Measurements from ENCODE around the gene URI1. TPM values are rescaled to one million over a fixed set of nuclear protein-coding genes. Genes with fewer than 3 reads are reported as not detected.

The URI1 gene
- total RNA-seq, 4 donors from 2014 or later = 59.1 to 125 (median 67.6) TPM

DNA sequence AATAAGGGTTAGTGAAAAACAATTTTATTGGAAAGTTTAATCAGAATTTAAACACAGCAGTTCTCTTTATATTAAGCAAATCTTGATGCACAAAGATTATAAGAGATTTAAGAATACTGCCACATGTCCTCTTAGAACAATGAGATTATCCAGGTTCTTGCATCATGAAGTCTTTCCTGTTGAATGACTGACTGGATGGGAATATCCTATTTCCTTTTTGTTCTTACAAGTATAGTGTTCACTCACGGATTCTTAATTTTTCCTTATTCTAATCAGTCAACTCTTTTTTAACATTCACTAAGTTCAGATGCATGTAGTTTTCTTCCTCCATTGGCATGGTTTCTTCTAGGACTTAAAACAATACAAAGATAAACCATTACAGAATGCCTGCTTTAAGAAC is 10.1 kb downstream of the URI1 start:
- no peaks in the 10 kb centered on the region for H3K36me3 ChIP-seq
- DNase-seq = no peak
- intact Hi-C loops (cut with DNase I; ENCODE audit: low total_unique reads) = no loop called here
- TF ChIP-seq POLR2A (IDR thresholded peaks at IDR 0.05) = no peak
- TF ChIP-seq, protein P1, sequence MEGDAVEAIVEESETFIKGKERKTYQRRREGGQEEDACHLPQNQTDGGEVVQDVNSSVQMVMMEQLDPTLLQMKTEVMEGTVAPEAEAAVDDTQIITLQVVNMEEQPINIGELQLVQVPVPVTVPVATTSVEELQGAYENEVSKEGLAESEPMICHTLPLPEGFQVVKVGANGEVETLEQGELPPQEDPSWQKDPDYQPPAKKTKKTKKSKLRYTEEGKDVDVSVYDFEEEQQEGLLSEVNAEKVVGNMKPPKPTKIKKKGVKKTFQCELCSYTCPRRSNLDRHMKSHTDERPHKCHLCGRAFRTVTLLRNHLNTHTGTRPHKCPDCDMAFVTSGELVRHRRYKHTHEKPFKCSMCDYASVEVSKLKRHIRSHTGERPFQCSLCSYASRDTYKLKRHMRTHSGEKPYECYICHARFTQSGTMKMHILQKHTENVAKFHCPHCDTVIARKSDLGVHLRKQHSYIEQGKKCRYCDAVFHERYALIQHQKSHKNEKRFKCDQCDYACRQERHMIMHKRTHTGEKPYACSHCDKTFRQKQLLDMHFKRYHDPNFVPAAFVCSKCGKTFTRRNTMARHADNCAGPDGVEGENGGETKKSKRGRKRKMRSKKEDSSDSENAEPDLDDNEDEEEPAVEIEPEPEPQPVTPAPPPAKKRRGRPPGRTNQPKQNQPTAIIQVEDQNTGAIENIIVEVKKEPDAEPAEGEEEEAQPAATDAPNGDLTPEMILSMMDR (IDR thresholded peaks at IDR 0.05) = no peak
- no peaks in the 10 kb centered on the region for H3K4me1 ChIP-seq
- H3K27me3 ChIP-seq = no peaks in the 10 kb centered on the region
- H3K4me3 ChIP-seq = no peak overlapping the region
- no peaks in the 10 kb centered on the region for H3K9me3 ChIP-seq
- no peak overlapping the region for H3K27ac ChIP-seq

DNA sequence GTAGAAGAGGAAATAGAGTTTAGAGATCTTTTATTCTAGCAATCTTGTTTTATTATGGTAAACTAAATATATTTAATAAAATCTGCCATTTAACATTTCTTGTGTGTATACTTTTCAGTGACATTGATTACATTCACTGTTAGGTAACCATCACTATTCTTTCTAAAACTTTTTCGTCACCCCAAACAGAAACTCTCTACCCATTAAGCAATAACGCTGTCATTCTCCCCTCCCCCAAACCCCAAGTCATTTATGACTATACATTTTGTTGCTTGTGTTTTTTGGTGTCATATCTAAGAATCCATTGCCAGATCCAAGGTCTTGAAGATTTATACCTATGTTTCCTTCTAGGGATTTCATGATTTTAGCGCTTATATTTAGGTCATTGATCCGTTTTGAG is 10.6 kb downstream of the URI1 start:
- no peak for DNase-seq
- TF ChIP-seq, protein P1 (IDR thresholded peaks at IDR 0.05) = no peak
- no peak for TF ChIP-seq POLR2A (IDR thresholded peaks at IDR 0.05)
- H3K9me3 ChIP-seq = no peaks in the 10 kb centered on the region
- no peaks in the 10 kb centered on the region for H3K4me1 ChIP-seq
- H3K36me3 ChIP-seq = no peaks in the 10 kb centered on the region
- no peaks in the 10 kb centered on the region for H3K27me3 ChIP-seq
- no peak overlapping the region for H3K4me3 ChIP-seq
- intact Hi-C loops (cut with DNase I; ENCODE audit: low total_unique reads) = no loop called here
- H3K27ac ChIP-seq = no peak overlapping the region

DNA sequence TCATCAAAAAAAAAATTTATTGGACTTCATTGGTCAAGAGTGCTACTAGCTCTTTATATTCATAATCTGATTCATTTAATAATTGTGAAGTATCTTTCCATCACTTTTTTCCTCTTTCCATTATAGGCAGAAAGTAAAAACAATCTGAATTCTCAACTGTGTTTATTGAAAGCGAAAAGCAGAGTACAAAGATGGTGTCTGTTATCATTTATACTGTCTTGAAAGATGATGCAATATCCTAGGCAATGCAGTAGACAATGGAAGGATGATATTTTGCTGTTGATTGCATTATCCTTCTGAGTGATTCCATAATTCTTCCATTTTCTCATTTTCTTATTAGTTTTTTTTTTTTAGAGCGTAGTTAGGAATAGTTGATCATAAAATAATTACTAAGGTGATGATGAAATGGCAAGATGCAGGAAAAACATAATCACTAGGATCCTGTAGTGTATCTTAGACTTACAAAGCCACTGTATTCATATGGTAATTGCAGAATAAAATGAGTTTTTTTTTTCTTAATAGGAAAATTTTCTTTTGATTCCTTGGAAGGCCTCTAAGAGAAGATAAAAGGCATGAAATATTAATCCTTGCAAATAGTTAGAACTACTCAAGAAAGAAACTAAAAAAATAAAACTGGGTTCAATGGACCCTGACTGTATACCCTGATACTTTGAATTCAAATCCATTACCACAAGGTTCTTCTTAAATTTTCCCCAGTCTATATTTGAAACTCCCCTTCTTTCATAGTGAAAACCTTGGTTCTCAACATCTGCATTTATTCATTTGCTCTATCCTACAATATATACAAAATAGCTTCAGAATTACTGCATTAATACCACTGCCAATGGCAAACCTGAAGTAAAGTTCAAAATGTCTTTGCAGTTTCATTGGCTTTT is 11.6 kb downstream of the URI1 start:
- no peak for TF ChIP-seq POLR2A (IDR thresholded peaks at IDR 0.05)
- TF ChIP-seq, protein P1 (IDR thresholded peaks at IDR 0.05) = no peak
- H3K4me3 ChIP-seq = no peak overlapping the region
- H3K27ac ChIP-seq = no peak overlapping the region
- H3K9me3 ChIP-seq = no peaks in the 10 kb centered on the region
- no peak for DNase-seq
- intact Hi-C loops (cut with DNase I; ENCODE audit: low total_unique reads) = no loop called here
- no peaks in the 10 kb centered on the region for H3K27me3 ChIP-seq
- H3K36me3 ChIP-seq = no peaks in the 10 kb centered on the region
- no peaks in the 10 kb centered on the region for H3K4me1 ChIP-seq

DNA sequence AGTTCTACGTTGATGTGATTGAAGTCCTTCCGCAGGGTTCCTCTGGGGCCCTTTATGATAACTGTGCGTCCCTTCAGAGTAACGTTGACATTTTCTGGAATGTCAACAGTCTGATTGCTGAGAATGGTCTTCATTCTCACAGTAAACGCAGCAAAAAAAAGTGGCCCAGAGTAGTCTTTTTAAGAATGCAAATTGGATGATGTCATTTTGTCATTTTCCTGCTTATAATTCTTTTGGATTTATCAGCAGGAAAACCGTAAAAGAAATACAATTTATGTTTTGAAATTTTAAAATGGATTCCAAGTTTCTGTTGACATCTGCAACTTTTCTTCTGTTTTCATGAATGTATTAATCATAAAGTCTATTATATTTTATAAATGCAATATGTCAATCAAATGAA is 14.8 kb downstream of the URI1 start:
- Histone ChIP-seq H3K27me3 (no peaks in the 10 kb centered on the region), H3K27ac (no peak overlapping the region), H3K4me1 (no peaks in the 10 kb centered on the region), H3K36me3 (no peaks in the 10 kb centered on the region), H3K9me3 (no peaks in the 10 kb centered on the region), H3K4me3 (no peak overlapping the region)
- TF ChIP-seq POLR2A (IDR thresholded peaks at IDR 0.05) = no peak
- TF ChIP-seq, protein P1 (IDR thresholded peaks at IDR 0.05) = no peak
- DNase-seq = no peak
- intact Hi-C loops (cut with DNase I; ENCODE audit: low total_unique reads) = no loop called here

DNA sequence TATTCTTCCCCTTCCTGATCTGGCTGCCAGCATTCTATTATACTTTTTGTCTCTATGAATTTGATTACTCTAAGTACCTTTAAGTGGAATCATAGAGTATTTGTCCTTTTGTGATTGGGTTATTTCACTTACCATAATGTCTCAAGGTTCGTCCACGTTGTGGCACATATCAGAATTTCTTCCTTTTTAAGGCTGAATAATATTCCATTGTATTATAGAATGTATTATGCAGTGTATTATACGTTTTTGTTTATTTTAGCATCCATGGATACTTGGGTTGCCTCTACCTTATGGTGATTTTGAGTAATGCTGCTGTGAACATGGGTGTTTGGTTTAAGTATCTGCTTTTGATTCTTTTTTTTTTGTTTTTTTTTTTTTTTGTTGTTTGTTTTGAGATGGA is 19.3 kb downstream of the URI1 start:
- no peak for DNase-seq
- H3K27ac ChIP-seq = no peak overlapping the region
- no peaks in the 10 kb centered on the region for H3K36me3 ChIP-seq
- H3K4me3 ChIP-seq = no peak overlapping the region
- TF ChIP-seq POLR2A (IDR thresholded peaks at IDR 0.05) = no peak
- TF ChIP-seq, protein P1 (IDR thresholded peaks at IDR 0.05) = no peak
- H3K9me3 ChIP-seq = no peaks in the 10 kb centered on the region
- H3K27me3 ChIP-seq = no peaks in the 10 kb centered on the region
- intact Hi-C loops (cut with DNase I; ENCODE audit: low total_unique reads) = no loop called here
- H3K4me1 ChIP-seq = peaks cover 8 to 12% of the 10 kb centered on the region in 2 donors
